HEK293T (cell line): ENCODE measurements around the gene OXSR1.

Experiments
- ARNT ChIP-seq: fragments of 450-650 bp; IDR thresholded peaks from 2 replicates; pipeline ENCODE4 v1.6.1; 2017; ENCODE audit warnings: mild to moderate bottlenecking
- BHLHE40 ChIP-seq: fragments of 450-650 bp; IDR thresholded peaks from 2 replicates; pipeline ENCODE4 v1.6.1; 2016; ENCODE audit warnings: mild to moderate bottlenecking, moderate library complexity, borderline replicate concordance
- CTBP1 ChIP-seq: fragments of 450-650 bp; IDR thresholded peaks from 2 replicates; pipeline ENCODE4 v1.6.1; 2016; ENCODE audit warnings: borderline replicate concordance
- FOXK2 ChIP-seq: fragments of 450-650 bp; IDR thresholded peaks from 2 replicates; pipeline ENCODE4 v1.6.1; 2016; ENCODE audit warnings: mild to moderate bottlenecking
- L3MBTL2 ChIP-seq: fragments of 450-650 bp; conservative IDR thresholded peaks from 2 replicates; pipeline ENCODE4 v1.6.1; 2016; ENCODE audit warnings: mild to moderate bottlenecking

- TF ChIP-seq L3MBTL2 (no peak), ARNT (no peak), BHLHE40 (no peak), CTBP1 (no peak), FOXK2 (no peak)
Observed at GRCh38 chr3:38284756-38285150, 119.4 kb downstream of the OXSR1 start.
